Glutamatergic neuron (in vitro differentiated cells): ENCODE measurements around the gene PSPN. TPM values are rescaled to one million over a fixed set of nuclear protein-coding genes. Genes with fewer than 3 reads are reported as not detected.
"Not testable (repeated sequence)": the region's sequence is repeated elsewhere in the genome, so short reads cannot be mapped to it uniquely, and the experiment has no call there.

Source experiments
- DNase-seq: peaks from one replicate; pipeline ENCODE4 v3.0.0; 2022
- H3K27ac Mint-ChIP-seq: one replicate; pipeline ENCODE4 v1.8.0; 2020; ENCODE audit warnings: mild to moderate bottlenecking, mixed read lengths, inconsistent platforms; ENCODE audit not compliant: unreplicated experiment
- H3K27me3 Mint-ChIP-seq: one replicate; pipeline ENCODE4 v1.8.0; 2020; ENCODE audit warnings: mild to moderate bottlenecking, moderate library complexity, mixed read lengths, inconsistent platforms; ENCODE audit not compliant: unreplicated experiment
- H3K36me3 Mint-ChIP-seq: one replicate; pipeline ENCODE4 v1.8.0; 2020; ENCODE audit warnings: mild to moderate bottlenecking, mixed read lengths, inconsistent platforms; ENCODE audit not compliant: unreplicated experiment
- H3K4me1 Mint-ChIP-seq: one replicate; pipeline ENCODE4 v1.8.0; 2020; ENCODE audit warnings: mild to moderate bottlenecking, low read depth, mixed read lengths, inconsistent platforms; ENCODE audit not compliant: unreplicated experiment
- H3K4me3 Mint-ChIP-seq: one replicate; pipeline ENCODE4 v1.8.0; 2020; ENCODE audit warnings: mild to moderate bottlenecking, mixed read lengths, inconsistent platforms; ENCODE audit not compliant: unreplicated experiment
- H3K9me3 Mint-ChIP-seq: one replicate; pipeline ENCODE4 v1.8.0; 2020; ENCODE audit warnings: mild to moderate bottlenecking, moderate library complexity, mixed read lengths, inconsistent platforms; ENCODE audit not compliant: unreplicated experiment
- total RNA-seq: library from RNA; stranded (reverse); fragmentation: NEBNext Ultra II Directional; extraction: Animal tissue kit (Norgen Biotek cat#: 25700); gene quantifications from one replicate; pipeline ENCODE4 v1.2.1, GENCODE V29; 2021; ENCODE audit not compliant: unreplicated experiment
- TF ChIP-seq, protein P1 (sequence below): fragments of 200-600 bp; sonication (generic); IDR thresholded peaks from one replicate; pipeline ENCODE4 v1.5.0; 2021; ENCODE audit not compliant: partially characterized antibody, unreplicated experiment

Gene PSPN
- total RNA-seq, 1 donor from 2014 or later, result 2.3 TPM

DNA sequence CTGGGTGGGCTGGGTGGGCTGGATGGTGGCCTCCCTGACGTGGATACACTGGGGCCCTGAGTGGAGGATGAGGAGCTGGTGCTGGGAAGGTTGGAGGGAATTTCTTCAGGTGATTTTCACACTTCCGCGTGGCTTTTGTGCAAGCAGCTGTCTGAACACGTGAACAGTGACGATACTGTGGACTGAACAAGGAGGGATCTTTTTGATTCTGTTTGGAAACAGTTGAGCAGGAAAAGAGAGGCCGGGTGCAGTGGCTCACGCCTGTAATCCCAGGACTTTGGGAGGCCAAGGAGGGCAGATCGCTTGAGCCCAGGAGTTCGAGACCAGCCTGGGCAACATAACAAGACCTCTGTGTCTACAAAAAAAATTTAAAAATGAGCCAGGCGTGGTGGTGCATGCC is 26.3 kb upstream of the PSPN start:
- Mint-ChIP-seq H3K27ac (no peak overlapping the region), H3K27me3 (peaks cover 2% of the 10 kb centered on the region), H3K36me3 (no peaks in the 10 kb centered on the region), H3K4me3 (no peak overlapping the region), H3K4me1 (no peaks in the 10 kb centered on the region), H3K9me3 (peaks cover 2% of the 10 kb centered on the region)
- TF ChIP-seq, protein P1, sequence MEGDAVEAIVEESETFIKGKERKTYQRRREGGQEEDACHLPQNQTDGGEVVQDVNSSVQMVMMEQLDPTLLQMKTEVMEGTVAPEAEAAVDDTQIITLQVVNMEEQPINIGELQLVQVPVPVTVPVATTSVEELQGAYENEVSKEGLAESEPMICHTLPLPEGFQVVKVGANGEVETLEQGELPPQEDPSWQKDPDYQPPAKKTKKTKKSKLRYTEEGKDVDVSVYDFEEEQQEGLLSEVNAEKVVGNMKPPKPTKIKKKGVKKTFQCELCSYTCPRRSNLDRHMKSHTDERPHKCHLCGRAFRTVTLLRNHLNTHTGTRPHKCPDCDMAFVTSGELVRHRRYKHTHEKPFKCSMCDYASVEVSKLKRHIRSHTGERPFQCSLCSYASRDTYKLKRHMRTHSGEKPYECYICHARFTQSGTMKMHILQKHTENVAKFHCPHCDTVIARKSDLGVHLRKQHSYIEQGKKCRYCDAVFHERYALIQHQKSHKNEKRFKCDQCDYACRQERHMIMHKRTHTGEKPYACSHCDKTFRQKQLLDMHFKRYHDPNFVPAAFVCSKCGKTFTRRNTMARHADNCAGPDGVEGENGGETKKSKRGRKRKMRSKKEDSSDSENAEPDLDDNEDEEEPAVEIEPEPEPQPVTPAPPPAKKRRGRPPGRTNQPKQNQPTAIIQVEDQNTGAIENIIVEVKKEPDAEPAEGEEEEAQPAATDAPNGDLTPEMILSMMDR, result no peak
- no peak for DNase-seq

DNA sequence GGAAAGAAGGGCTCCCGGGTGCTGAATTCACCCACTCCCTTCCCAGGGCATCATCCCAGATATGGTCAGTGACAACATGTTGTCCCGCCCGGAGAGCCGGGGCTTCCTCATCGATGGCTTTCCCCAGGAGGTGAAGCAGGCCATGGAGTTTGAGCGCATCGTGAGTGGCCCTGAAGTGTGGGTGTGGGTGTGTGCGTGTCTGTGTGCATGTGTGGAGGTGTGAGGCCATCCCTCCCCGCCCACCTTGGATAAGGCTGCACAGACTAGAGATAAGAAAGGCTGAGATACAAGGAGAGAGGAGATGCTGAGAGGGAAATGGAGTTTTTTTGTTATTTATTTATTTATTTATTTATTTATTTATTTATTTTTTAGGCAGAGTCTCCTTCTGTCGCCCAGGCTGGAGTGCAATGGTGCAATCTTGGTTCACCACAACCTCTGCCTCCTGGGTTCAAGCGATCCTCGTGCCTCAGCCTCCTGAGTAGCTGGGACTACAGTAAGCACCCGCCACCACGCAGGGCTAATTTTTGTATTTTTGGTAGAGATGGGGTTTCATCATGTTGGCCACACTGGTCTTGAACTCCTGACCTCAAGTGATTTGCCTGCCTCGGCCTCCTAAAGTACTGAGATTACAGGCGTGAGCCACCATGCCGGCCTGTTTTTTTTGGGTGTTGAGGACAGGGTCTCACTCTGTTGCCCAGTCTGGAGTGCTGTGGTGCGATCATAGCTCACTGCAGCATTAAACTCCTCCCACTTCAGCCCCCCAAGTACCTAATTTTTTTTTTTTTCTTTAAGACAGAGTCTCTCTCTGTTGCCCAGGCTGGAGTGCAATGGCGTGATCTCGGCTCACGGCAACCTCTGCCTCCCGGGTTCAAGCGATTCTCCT is 24.6 kb upstream of the PSPN start:
- H3K4me1 Mint-ChIP-seq, H3K4me3 Mint-ChIP-seq, DNase-seq, H3K27me3 Mint-ChIP-seq, H3K9me3 Mint-ChIP-seq, H3K36me3 Mint-ChIP-seq, H3K27ac Mint-ChIP-seq: not testable (repeated sequence)

DNA sequence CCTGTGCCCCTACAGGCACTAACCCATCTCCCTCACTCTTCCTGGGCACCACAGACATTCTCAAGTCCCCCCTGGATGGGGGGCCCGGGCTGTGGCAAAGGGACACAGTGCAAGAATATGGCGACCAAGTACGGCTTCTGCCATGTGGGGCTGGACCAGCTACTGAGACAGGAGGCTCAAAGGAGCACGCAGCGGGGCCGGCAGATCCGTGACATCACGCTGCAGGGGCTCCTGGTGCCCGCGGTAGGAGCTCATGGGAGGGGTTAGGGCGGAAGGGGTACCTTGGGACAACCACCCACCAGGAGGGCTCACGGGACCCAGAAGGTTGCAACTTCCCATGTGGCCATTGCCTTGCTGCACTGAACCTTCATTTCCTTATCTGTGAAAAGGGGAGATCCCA is 20.6 kb upstream of the PSPN start:
- Mint-ChIP-seq H3K27ac (no peak overlapping the region), H3K9me3 (peaks cover 6% of the 10 kb centered on the region), H3K4me3 (no peak overlapping the region), H3K36me3 (no peaks in the 10 kb centered on the region), H3K27me3 (no peaks in the 10 kb centered on the region), H3K4me1 (peaks cover 9% of the 10 kb centered on the region)
- no peak for DNase-seq
- TF ChIP-seq, protein P1, result no peak

DNA sequence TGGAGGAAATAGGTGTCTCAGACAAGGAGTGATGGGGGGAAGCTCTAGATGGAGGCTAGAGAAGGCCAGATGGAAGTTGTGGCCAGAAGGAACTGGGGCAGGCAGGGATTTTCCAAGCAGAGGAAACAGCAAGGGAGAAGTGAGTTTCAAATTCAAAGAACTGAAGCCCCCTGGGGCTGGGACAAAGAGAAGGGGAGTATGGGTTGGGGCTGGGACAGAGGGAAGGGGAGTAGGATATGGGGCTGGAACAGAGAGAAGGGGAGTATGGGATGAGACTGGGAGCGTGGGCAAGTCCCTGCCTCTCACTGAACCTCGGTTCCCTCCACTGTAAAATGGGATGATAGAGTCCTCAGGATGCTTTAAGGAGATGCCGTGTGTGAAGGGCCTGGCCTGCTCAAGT is 19.1 kb upstream of the PSPN start:
- Mint-ChIP-seq H3K4me3 (no peak overlapping the region), H3K36me3 (no peaks in the 10 kb centered on the region), H3K4me1 (peaks cover 9% of the 10 kb centered on the region), H3K27ac (no peak overlapping the region), H3K9me3 (peaks cover 6% of the 10 kb centered on the region), H3K27me3 (no peaks in the 10 kb centered on the region)
- DNase-seq, result no peak
- TF ChIP-seq, protein P1, result no peak

DNA sequence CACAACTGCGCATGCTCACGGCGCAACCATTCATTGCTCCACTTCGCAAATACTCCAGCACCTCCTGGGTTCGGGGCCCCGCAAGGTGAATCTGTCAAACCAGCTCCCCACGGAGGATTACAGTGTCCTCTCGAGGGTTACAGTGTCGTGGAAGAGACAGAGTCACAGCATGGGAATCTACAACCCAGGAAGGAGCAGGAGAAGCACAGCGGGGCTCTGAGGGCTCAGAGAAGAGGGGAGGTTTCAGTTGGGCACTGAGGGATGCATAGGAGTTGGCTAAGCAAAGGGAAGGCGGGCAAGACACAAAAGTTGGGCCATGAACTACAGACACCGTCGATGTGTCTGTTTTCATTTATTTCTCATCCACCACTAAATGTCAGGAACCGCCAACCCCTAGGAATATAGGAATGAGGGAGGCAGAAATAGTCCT is 18.3 kb upstream of the PSPN start:
- H3K4me3 Mint-ChIP-seq, result peak overlapping the region; percentile 90
- DNase-seq, result no peak
- H3K4me1 Mint-ChIP-seq, result peaks cover 9% of the 10 kb centered on the region
- no peaks in the 10 kb centered on the region for H3K27me3 Mint-ChIP-seq
- H3K9me3 Mint-ChIP-seq, result peaks cover 6% of the 10 kb centered on the region
- no peaks in the 10 kb centered on the region for H3K36me3 Mint-ChIP-seq
- H3K27ac Mint-ChIP-seq, result peak overlapping the region; percentile 87
- TF ChIP-seq, protein P1, result no peak
